ENCODE results near the gene TXNRD2.

The TXNRD2 gene

GRCh38 chr22:19943082-19944026 lies 1.7 kb upstream of the TXNRD2 start:
- no peak for TF ChIP-seq CTCF (IDR thresholded peaks at IDR 0.05; ENCODE audit: poor library complexity, severe bottlenecking)
- peak; percentile 57 for ATAC-seq (ENCODE audit: low read depth)
- no peak for DNase-seq (ENCODE audit: low spot score)
- Histone ChIP-seq H3K9me3 (ENCODE audit: severe bottlenecking) (no peaks in the 10 kb centered on the region), H3K27ac (ENCODE audit: poor library complexity, severe bottlenecking) (peak overlapping the region; percentile 94), H3K4me1 (ENCODE audit: insufficient read depth, poor library complexity, severe bottlenecking) (peaks cover 14% of the 10 kb centered on the region), H3K36me3 (ENCODE audit: low read depth) (peaks cover 26% of the 10 kb centered on the region), H3K4me3 (ENCODE audit: severe bottlenecking) (peak overlapping the region; percentile 71), H3K27me3 (ENCODE audit: insufficient read depth, poor library complexity, severe bottlenecking) (no peaks in the 10 kb centered on the region)

DNA sequence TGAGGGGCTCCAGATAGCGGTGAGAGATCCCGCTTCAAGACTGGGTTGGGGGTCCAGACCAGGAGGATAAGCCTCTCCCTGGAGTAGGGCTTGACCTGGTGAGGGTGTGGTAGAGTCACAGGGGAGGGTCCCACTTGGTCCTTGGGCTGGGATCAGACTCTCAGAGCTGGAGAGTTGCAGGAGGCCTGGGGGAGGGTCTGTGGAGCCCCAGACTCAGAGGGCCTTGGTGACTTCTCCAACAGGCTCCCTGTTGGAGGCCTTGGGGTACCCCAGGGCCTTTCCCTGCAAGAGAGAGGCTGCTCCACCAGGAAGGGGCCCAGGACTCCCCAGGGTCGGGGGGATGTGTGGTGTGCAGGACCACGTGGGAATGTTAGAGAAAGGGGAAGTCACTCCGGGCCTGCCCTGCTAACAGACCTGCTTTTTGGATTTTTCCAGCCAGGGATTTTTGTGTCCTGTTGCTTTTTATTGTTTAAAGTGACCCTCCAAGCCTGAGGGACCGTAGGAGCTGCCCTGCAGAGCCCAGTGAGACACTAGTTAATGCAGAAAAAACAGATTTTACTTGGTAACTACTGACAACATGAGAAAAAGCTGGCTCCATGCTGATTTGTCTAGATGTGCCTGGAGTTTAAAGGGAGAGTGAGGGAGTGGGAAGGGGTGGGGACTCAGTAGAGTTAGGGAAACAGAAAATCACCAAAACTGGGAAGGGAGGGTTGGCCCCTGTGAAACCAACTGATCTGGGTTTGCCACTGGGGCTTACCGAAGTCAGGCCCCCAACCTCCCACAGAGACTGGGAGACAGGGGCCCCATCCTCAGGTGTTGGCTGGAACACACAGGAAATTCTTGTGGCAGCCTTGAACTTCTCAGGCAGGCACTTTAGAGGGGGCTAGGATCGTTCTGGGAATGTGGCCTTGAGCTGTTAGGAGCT lies 801 bp upstream of the TXNRD2 start:
- peaks cover 14% of the 10 kb centered on the region for H3K4me1 ChIP-seq (ENCODE audit: insufficient read depth, poor library complexity, severe bottlenecking)
- peak overlapping the region; percentile 94 for H3K27ac ChIP-seq (ENCODE audit: poor library complexity, severe bottlenecking)
- peak; percentile 51 for ATAC-seq (ENCODE audit: low read depth)
- H3K9me3 ChIP-seq (ENCODE audit: severe bottlenecking), result no peaks in the 10 kb centered on the region
- H3K4me3 ChIP-seq (ENCODE audit: severe bottlenecking), result peak overlapping the region; percentile 71
- no peaks in the 10 kb centered on the region for H3K27me3 ChIP-seq (ENCODE audit: insufficient read depth, poor library complexity, severe bottlenecking)
- DNase-seq (ENCODE audit: low spot score), result no peak
- peaks cover 23% of the 10 kb centered on the region for H3K36me3 ChIP-seq (ENCODE audit: low read depth)
- no peak for TF ChIP-seq CTCF (IDR thresholded peaks at IDR 0.05; ENCODE audit: poor library complexity, severe bottlenecking)

DNA sequence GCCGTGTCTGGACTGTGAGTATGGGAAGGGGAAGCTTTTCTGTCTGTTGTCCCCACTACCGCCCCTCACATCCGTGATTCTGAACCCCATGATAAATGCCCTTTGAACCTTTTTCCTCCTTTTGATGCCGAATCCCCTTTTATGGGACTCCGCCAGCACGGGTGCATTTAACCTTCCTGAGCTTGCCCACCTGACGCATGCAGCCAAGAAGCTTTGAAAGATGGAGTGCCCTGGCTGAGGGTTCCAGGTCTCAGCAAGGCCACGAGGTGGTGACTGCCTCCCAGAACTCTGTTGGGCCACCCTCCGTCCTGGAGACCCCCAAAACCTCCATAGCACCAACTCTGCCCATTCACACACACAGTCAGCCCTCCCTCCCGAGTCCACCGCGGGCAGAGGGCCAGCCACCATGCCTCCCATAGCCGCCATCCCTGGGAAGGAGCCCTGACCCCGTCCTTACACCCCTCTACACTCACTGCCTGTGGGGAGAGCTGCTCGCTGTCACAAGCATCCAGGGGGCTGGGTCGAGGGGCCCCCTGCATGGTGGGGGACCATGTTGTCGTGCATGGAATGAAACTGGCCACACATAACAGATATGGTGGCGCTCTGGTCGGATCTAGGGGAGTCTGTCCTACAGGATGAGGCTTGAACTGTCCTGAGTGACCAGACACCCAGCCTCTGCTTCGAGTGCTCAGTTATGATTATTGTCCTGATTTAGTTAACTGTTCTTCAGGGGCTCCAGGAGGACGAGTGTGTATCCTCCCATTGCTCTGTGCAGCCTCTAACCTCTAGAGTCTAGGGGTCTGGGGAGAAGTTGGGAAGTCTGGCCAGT lies 868 bp downstream of the TXNRD2 start:
- peaks cover 14% of the 10 kb centered on the region for H3K4me1 ChIP-seq (ENCODE audit: insufficient read depth, poor library complexity, severe bottlenecking)
- H3K9me3 ChIP-seq (ENCODE audit: severe bottlenecking), result no peaks in the 10 kb centered on the region
- no peak for DNase-seq (ENCODE audit: low spot score)
- H3K36me3 ChIP-seq (ENCODE audit: low read depth), result peaks cover 20% of the 10 kb centered on the region
- no peak for TF ChIP-seq CTCF (IDR thresholded peaks at IDR 0.05; ENCODE audit: poor library complexity, severe bottlenecking)
- peak; percentile 8; the same call in 1 of the 3 replicates for ATAC-seq (ENCODE audit: low read depth)
- peak overlapping the region; percentile 94 for H3K27ac ChIP-seq (ENCODE audit: poor library complexity, severe bottlenecking)
- H3K4me3 ChIP-seq (ENCODE audit: severe bottlenecking), result peak overlapping the region; percentile 71
- no peaks in the 10 kb centered on the region for H3K27me3 ChIP-seq (ENCODE audit: insufficient read depth, poor library complexity, severe bottlenecking)

- TF ChIP-seq CTCF (IDR thresholded peaks at IDR 0.05; ENCODE audit: poor library complexity, severe bottlenecking), result no peak
- H3K4me1 ChIP-seq (ENCODE audit: insufficient read depth, poor library complexity, severe bottlenecking), result peaks cover 4% of the 10 kb centered on the region
- DNase-seq (ENCODE audit: low spot score) (peak; percentile 22), ATAC-seq (ENCODE audit: low read depth) (no peak)
- no peaks in the 10 kb centered on the region for H3K27me3 ChIP-seq (ENCODE audit: insufficient read depth, poor library complexity, severe bottlenecking)
- 0 out of 2 replicates have a peak, but pooled peaks cover 4% of the 10 kb centered on the region for H3K36me3 ChIP-seq (ENCODE audit: low read depth)
- no peak overlapping the region for H3K4me3 ChIP-seq (ENCODE audit: severe bottlenecking)
- no peaks in the 10 kb centered on the region for H3K9me3 ChIP-seq (ENCODE audit: severe bottlenecking)
- no peak overlapping the region for H3K27ac ChIP-seq (ENCODE audit: poor library complexity, severe bottlenecking)
Measured at GRCh38 chr22:19937616-19938473, 3.8 kb downstream of the TXNRD2 start.
